GM12872 (cell line): ENCODE measurements around the gene SRPRA.

Experiments used
- TF ChIP-seq, protein P1 (sequence below): IDR thresholded peaks from 3 replicates; pipeline ENCODE4 v1.5.1; 2011; ENCODE audit warnings: low read depth, mild to moderate bottlenecking, low read length, moderate library complexity; ENCODE audit not compliant: insufficient read depth

SRPRA gene

GRCh38 chr11:126246636-126247035, 22.1 kb downstream of the SRPRA start:
- TF ChIP-seq, protein P1, sequence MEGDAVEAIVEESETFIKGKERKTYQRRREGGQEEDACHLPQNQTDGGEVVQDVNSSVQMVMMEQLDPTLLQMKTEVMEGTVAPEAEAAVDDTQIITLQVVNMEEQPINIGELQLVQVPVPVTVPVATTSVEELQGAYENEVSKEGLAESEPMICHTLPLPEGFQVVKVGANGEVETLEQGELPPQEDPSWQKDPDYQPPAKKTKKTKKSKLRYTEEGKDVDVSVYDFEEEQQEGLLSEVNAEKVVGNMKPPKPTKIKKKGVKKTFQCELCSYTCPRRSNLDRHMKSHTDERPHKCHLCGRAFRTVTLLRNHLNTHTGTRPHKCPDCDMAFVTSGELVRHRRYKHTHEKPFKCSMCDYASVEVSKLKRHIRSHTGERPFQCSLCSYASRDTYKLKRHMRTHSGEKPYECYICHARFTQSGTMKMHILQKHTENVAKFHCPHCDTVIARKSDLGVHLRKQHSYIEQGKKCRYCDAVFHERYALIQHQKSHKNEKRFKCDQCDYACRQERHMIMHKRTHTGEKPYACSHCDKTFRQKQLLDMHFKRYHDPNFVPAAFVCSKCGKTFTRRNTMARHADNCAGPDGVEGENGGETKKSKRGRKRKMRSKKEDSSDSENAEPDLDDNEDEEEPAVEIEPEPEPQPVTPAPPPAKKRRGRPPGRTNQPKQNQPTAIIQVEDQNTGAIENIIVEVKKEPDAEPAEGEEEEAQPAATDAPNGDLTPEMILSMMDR, result no peak

- TF ChIP-seq, protein P1, result no peak
Observed at GRCh38 chr11:126233391-126233790, 35.3 kb downstream of the SRPRA start.

GRCh38 chr11:126232683-126233082, 36.0 kb downstream of the SRPRA start:
- TF ChIP-seq, protein P1, result no peak

GRCh38 chr11:126231725-126232459, 36.8 kb downstream of the SRPRA start:
- TF ChIP-seq, protein P1, result no peak

- TF ChIP-seq, protein P1, result no peak
Observed at GRCh38 chr11:126229858-126230540, 38.7 kb downstream of the SRPRA start.

GRCh38 chr11:126226334-126227084, 42.2 kb downstream of the SRPRA start:
- TF ChIP-seq, protein P1, result no peak

GRCh38 chr11:126225295-126225665, 43.4 kb downstream of the SRPRA start:
- TF ChIP-seq, protein P1, result no peak
